Cardiac septum (tissue), 1 donor: Measurements from ENCODE around the gene SCAMP1. TPM values are rescaled to one million over a fixed set of nuclear protein-coding genes. Genes with fewer than 3 reads are reported as not detected.
"Not testable (repeated sequence)": the region's sequence is repeated elsewhere in the genome, so short reads cannot be mapped to it uniquely, and the experiment has no call there.

Source experiments
- DNase-seq: peaks from one replicate; pipeline ENCODE4 v3.0.0-alpha.2; 2020; ENCODE audit warnings: low spot score
- intact Hi-C: fragments of 100-400 bp; cut with DNase I; formaldehyde crosslinking; loops from one replicate; pipeline ENCODE4 v1.14.0; 2022
- total RNA-seq: library from RNA; stranded (reverse); fragmentation: NEBNext Ultra II Directional; extraction: Animal tissue kit (Norgen Biotek cat#: 25700); gene quantifications from one replicate; pipeline ENCODE4 v1.2.1, GENCODE V29; 2021
- donor health status: DM: no; HTN: no; CAD: no.

The SCAMP1 gene
- total RNA-seq, 1 donor from 2014 or later: 29.1 TPM

GRCh38 chr5:78411586-78411985 is 51.2 kb downstream of the SCAMP1 start:
- no peak for DNase-seq
- intact Hi-C loops: no loop called here

- no peak for DNase-seq
- intact Hi-C loops: no loop called here
Measured at GRCh38 chr5:78416677-78417425, 56.4 kb downstream of the SCAMP1 start.

GRCh38 chr5:78419396-78419795 is 59.0 kb downstream of the SCAMP1 start:
- DNase-seq: no peak
- intact Hi-C loops: no loop called here

DNA sequence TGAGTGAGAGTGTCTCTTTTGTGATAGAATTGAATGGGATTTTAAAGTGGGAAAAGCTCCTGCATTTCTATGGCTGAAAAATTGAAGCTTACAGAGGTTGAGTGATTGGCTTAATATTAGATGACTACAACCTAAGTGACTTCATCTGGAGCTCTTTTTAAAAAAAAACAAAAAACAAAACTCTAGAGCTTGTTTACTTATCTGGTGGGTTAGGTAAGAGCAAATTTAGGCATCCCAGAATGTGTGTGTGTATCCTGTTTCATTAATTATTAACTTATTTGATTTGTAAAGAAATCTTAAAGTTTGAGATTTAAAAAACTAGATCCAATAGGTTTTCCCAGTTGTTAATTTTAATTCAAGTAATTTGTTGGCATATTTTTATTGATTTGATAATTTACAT is 60.1 kb downstream of the SCAMP1 start:
- intact Hi-C loops: no loop called here
- DNase-seq: no peak

- DNase-seq: no peak
- intact Hi-C loops: no loop called here
Measured at GRCh38 chr5:78424665-78425064, 64.2 kb downstream of the SCAMP1 start.

DNA sequence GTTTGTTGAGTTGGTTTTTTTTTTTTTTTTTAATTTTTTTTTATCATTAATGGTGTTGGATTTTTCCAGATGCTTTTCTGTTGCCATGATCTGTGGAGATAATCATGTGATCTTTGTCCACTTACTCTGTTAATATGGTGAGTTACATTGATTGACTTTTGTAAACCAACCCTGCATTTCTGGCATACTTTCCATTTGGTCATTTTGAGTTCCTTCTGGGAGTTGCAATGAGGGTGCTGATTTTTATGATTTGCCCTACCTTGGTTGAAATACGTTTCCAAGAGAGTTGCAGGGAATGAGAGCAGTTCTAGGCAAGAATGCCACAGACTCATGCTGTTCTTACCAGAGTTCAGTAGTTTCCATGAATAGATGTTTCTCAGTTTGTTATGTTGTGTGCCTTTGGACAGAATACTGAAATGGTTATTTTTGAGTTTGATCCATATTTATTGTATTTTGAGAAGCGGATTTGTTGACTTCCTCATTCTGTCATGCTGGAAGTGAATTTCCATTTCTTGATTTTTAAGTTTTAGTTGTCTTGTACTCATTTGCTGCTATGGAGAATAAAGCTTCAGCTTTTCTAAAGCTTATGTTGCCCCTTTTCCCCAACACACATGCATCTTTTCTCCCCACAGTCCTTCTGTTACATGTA is 69.0 kb downstream of the SCAMP1 start:
- intact Hi-C loops: no loop called here
- no peak for DNase-seq

- intact Hi-C loops: no loop called here
- no peak for DNase-seq
Measured at GRCh38 chr5:78430866-78431265, 70.4 kb downstream of the SCAMP1 start.

- no peak for DNase-seq
- intact Hi-C loops: no loop called here
Measured at GRCh38 chr5:78433972-78434371, 73.6 kb downstream of the SCAMP1 start.

GRCh38 chr5:78447775-78448424 is 87.5 kb downstream of the SCAMP1 start:
- DNase-seq: no peak
- intact Hi-C loops: no loop called here

GRCh38 chr5:78449103-78449502 is 88.7 kb downstream of the SCAMP1 start:
- no peak for DNase-seq
- intact Hi-C loops: no loop called here

DNA sequence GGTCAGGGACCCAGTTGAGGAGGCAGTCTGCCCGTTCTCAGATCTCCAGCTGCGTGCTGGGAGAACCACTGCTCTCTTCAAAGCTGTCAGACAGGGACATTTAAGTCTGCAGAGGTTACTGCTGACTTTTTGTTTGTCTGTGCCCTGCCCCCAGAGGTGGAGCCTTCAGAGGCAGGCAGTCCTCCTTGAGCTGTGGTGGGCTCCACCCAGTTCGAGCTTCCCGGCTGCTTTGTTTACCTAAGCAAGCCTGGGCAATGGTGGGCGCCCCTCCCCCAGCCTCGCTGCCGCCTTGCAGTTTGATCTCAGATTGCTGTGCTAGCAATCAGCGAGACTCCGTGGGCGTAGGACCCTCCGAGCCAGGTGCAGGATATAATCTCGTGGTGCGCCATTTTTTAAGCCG is 97.1 kb downstream of the SCAMP1 start:
- intact Hi-C loops, DNase-seq: not testable (repeated sequence)

DNA sequence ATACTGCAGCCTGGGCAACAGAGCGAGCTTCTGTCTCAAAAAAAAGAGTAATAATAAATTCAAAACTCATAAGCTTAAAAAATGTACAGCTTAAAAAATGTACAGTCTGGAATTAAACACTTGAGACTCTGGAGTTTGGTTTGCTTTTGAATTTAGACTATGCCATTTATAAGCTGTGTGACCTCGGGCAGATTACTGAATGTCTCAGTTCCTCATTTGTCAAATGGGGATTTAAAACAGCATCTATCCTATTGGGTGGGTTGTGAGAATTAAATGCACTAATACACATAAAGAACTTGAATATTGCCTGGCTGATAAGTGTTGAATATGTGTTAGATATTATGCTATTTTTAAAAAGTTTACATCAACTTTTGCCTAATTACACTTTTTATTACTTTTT is 98.4 kb downstream of the SCAMP1 start:
- no peak for DNase-seq
- intact Hi-C loops: no loop called here

DNA sequence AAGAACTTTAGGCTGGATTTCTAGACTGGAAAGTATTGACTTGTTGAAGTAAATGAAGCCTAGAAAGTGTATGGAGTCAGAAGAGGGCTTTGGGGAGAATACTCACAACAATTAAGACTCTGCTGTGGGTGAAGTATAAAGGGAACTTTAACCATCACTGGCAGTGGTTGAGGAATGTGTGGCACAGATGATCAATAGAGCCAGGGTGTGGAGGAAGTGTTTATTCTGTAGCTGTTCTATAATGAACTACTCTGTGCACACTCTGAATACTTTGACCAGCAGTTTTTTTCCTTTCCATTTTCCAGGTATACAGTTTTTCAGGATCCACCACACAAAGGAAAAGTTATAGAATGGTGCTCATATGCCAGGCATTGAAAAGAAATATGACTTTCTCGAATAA is 106.7 kb downstream of the SCAMP1 start:
- intact Hi-C loops: loop anchor here (5.0 to 10.0 kb wide), 3 partner anchors 70 to 500 kb away; partner anchors contain the start of gene SCAMP1
- DNase-seq: no peak

GRCh38 chr5:78467752-78468357 is 107.4 kb downstream of the SCAMP1 start:
- DNase-seq: no peak
- intact Hi-C loops: loop anchor here (5.0 to 10.0 kb wide), 3 partner anchors 69 to 499 kb away; partner anchors contain the start of gene SCAMP1

GRCh38 chr5:78471896-78472295 is 111.5 kb downstream of the SCAMP1 start:
- intact Hi-C loops: no loop called here
- DNase-seq: no peak

- DNase-seq: no peak
- intact Hi-C loops: no loop called here
Measured at GRCh38 chr5:78472469-78473106, 112.2 kb downstream of the SCAMP1 start.

DNA sequence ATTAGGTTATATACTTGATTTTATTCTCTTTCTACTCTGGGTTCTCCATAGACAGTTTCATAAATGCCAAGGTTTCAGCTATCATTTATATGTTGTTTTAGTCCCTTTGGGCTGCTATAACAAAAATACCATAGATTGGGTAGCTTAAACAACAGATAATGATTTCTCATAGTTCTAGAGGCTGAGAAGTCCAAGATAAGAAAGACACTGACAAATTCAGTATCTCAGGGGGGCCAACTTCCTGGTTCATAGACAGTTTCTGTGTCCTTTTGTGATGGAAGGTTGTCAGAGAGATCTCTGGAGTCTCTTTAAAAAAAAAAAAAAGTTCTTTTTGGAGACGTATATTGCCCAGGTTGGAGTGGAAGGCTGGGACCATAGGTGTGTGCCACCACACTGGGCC is 113.3 kb downstream of the SCAMP1 start:
- intact Hi-C loops: no loop called here
- no peak for DNase-seq

DNA sequence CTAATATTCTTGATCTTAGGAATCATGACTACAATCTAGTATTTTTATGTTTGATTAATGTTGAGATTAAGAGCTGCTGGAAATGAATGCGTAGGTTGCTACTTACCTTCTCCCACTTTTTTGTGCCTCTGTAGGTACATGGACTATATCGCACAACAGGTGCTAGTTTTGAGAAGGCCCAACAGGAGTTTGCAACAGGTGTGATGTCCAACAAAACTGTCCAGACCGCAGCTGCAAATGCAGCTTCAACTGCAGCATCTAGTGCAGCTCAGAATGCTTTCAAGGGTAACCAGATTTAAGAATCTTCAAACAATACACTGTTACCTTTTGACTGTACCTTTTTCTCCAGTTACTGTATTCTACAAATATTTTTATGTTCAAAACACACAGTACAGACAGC is 115.0 kb downstream of the SCAMP1 start:
- intact Hi-C loops: no loop called here
- DNase-seq: no peak

DNA sequence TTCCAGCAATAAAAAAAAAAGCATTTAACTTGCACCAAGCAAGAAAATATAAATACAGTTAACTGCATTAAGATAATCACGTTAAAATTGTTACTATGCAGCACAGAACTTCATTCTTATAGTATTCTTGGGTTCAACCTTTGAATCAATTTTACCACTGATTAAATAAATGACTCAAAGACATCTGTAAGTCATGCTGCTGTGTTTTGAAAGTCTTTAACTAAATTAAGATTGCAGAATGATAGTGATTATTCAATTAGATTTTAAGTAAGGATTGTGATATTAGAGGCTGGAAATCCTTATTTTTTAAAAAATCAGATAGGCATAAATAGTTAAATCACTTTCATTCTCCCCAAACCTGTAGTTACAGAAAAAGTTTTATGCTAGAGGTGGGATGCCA is 116.4 kb downstream of the SCAMP1 start:
- DNase-seq: no peak
- intact Hi-C loops: no loop called here

DNA sequence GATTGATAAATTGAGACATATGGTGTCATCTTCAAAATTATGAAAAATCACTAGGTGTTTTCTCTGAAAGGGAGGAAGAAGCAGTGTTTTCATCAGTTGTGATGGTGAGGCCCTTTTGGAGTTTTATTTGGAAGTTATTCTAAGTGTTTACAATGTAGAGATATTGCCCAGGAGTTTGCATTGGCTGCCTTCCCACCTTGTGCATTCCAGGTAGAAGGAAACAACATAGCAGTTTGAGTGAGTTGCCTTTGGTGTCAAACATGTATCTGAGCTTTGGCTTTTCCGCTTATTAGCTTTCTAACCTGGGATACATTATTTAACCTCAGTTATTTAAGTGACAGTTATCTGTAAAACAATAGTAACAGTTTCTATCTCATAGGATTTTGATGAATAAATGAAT is 122.5 kb downstream of the SCAMP1 start:
- intact Hi-C loops: no loop called here

More for the DNA sequence above, 122.5 kb downstream of the SCAMP1 start:
- DNase-seq: no peak
